Heart right ventricle (tissue), 16 donors: ENCODE measurements around the gene DHX35. TPM values are rescaled to one million over a fixed set of nuclear protein-coding genes. Genes with fewer than 3 reads are reported as not detected.

Experiments used
- ATAC-seq, 8 donors: fragments of 200-7000 bp; cut with Tn5 transposase; one replicate each; pipeline ENCODE4 v1.9.1; 2020; ENCODE audit warnings: mild to moderate bottlenecking in 8 of 8, moderate library complexity in 8 of 8, moderate number of reproducible peaks in 1 of 8
- DNase-seq, 2 donors: peaks; one replicate each; pipeline ENCODE4 v3.0.0-alpha.2; 2020
- H3K27ac ChIP-seq, 10 donors: fragments of 200-600 bp; sonication (generic) in 2 of 10; one replicate each; pipeline versions ENCODE4 v1.5.0 to v1.8.0; 2020 to 2022; ENCODE audit warnings: mild to moderate bottlenecking in 3 of 10
- H3K27me3 ChIP-seq, 7 donors: fragments of 200-600 bp; one replicate each; pipeline ENCODE4 v1.8.0; 2021 to 2022; ENCODE audit warnings: mild to moderate bottlenecking in 2 of 7
- H3K36me3 ChIP-seq, 9 donors: fragments of 200-600 bp; sonication (generic) in 1 of 9; one replicate each; pipeline versions ENCODE4 v1.5.0 to v1.8.0; 2020 to 2022; ENCODE audit warnings: mild to moderate bottlenecking in 2 of 9
- H3K4me1 ChIP-seq, 9 donors: fragments of 200-600 bp; sonication (generic) in 1 of 9; one replicate each; pipeline versions ENCODE4 v1.5.0 to v1.8.0; 2020 to 2022; ENCODE audit warnings: mild to moderate bottlenecking in 4 of 9
- H3K4me3 ChIP-seq, 10 donors: fragments of 200-600 bp; sonication (generic) in 2 of 10; one replicate each; pipeline versions ENCODE4 v1.5.0 to v1.8.0; 2020 to 2022; ENCODE audit warnings: mild to moderate bottlenecking in 7 of 10, moderate library complexity in 2 of 10
- H3K9me3 ChIP-seq, 11 donors: fragments of 200-600 bp in 10 of 11; sonication (generic) in 2 of 11; one replicate each; pipeline versions ENCODE4 v1.5.0 to v1.8.0; 2013 to 2022; ENCODE audit warnings: mild to moderate bottlenecking in 2 of 11, control low read depth in 1 of 11, moderate library complexity in 1 of 11
- WGBS, 2 donors: extraction: QIAGEN DNeasy Blood & Tissue Kit; methylation state at CpG; one replicate each; pipeline ENCODE4 v1.1.7; 2013; ENCODE audit warnings: inconsistent platforms in 1 of 2; 5-methylcytosine and 5-hydroxymethylcytosine counted together
- intact Hi-C, 10 donors: fragments of 100-400 bp; cut with DNase I; formaldehyde crosslinking; loops; one replicate each; pipeline versions ENCODE4 v1.11.1 to v1.14.2; 2022
- polyA plus RNA-seq, 2 donors: library from polyadenylated mRNA; stranded (reverse); fragments of 200-250 nt; gene quantifications; one replicate each; pipeline ENCODE4 v1.2.3, GENCODE V29; 2013
- total RNA-seq, 10 donors: library from RNA; stranded (reverse); fragmentation: NEBNext Ultra II Directional in 3 of 10; extraction: Animal tissue kit (Norgen Biotek cat#: 25700) in 3 of 10; gene quantifications; one replicate each; pipeline versions ENCODE4 v1.2.1 to v1.2.4, GENCODE V29; 2021 to 2023
- TF ChIP-seq, protein P1 (sequence below), 9 donors: fragments of 200-600 bp; sonication (generic) in 2 of 9; IDR thresholded peaks; one replicate each; pipeline versions ENCODE4 v1.5.0 to v1.8.0; 2021 to 2022; ENCODE audit warnings: antibody characterized with exemption in 9 of 9, mild to moderate bottlenecking in 5 of 9, moderate library complexity in 1 of 9
- donor health status: Arrhythmogenic right ventricular cardiomyopathy.
- donor health status: ischemic (EF 13 %, LVEDD 7.1; RV severe dilation, severe dysfunction).
- donor health status: healthy with polysubstance abuse.
- donor health status: DM: no; HTN: yes; CAD: no.
- donor health status: DM: no; HTN: no; CAD: no.
- donor health status: ischemic (EF 25% LVEDD 6.9; RV normal size, moderate dysfunction).
- donor health status: ischemic (EF 25% LVEDD 5.7; RV mildly dilated, moderate dysfunction).
- donor health status: healthy.
- donor health status: DM: yes; HTN: yes; CAD: no.
- donor health status: Ischemic cardiomyopathy.
- donor health status: ischemic (EF 35%, LVEDD 5.7; RV mildly dilated, moderate dysfunction).
- donor health status: nonischemic (EF 11% LVEDD 7.7; RV severe dilation, severe dysfunction).
- donor health status: DM: yes; HTN: yes; CAD: no.
- donor health status: PGD.
- donor health status: ischemic (EF 29% LVEDD 5.4; RV normal size, mild dysfunction).
- donor health status: nonischemic (EF 23%, LVEDD 6.1; RV moderate dilation, normal function).

Gene DHX35
- total and polyA plus RNA-seq, 12 donors = 5.1 to 14.3 (median 10.2) TPM

DNA sequence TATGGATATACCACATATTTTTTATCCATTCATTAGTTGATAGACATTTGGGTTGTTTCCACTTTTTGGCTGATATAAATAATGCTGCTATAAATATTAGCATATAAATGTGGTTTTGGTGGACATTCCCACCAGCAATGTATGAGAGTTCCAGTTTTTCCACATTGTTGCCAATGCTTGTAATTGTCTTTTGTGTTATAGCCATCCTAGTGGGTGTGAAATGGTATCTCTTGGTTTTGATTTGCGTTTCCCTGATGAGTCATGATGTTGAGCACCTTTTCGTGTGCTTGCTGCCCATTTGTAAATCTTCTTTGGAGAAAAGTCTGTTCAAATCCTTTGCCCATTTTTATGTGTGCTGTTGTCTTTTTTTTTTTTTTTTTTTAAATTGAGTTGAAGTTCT is 54.4 kb downstream of the DHX35 start:
- peaks cover 0 to 96% (median 25%) of the 10 kb centered on the region in 9 donors for H3K36me3 ChIP-seq
- no peak overlapping the region for H3K4me3 ChIP-seq
- H3K27ac ChIP-seq = no peak overlapping the region
- H3K4me1 ChIP-seq = no peaks in the 10 kb centered on the region
- TF ChIP-seq, protein P1, sequence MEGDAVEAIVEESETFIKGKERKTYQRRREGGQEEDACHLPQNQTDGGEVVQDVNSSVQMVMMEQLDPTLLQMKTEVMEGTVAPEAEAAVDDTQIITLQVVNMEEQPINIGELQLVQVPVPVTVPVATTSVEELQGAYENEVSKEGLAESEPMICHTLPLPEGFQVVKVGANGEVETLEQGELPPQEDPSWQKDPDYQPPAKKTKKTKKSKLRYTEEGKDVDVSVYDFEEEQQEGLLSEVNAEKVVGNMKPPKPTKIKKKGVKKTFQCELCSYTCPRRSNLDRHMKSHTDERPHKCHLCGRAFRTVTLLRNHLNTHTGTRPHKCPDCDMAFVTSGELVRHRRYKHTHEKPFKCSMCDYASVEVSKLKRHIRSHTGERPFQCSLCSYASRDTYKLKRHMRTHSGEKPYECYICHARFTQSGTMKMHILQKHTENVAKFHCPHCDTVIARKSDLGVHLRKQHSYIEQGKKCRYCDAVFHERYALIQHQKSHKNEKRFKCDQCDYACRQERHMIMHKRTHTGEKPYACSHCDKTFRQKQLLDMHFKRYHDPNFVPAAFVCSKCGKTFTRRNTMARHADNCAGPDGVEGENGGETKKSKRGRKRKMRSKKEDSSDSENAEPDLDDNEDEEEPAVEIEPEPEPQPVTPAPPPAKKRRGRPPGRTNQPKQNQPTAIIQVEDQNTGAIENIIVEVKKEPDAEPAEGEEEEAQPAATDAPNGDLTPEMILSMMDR (IDR thresholded peaks at IDR 0.05) = no peak
- 93 to 97% methylated on average over 2 of the region's 2 CpGs for WGBS, 2 donors
- intact Hi-C loops = no loop called here
- no peak for ATAC-seq
- H3K9me3 ChIP-seq = peaks cover 0 to 2% (median 0%) of the 10 kb centered on the region in 11 donors
- no peak for DNase-seq
- H3K27me3 ChIP-seq = no peaks in the 10 kb centered on the region

DNA sequence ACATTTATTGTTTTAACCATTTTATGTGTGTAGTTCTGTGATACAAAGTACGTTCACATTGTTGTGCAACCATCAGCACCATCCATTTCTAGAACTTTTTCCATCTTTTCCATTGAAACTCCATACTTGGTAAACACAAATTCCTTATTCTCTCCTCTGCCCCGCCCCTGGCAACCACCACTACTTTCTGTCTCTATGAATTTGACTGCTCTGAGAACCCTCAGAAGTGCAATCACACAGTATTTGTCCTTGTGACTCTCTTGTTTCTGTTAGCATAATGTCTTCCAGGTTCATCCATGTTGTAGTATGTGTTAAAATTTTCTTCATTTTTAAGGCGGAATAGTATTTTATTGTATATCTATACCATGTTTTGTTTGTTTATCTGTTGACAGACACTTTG is 56.9 kb downstream of the DHX35 start:
- Histone ChIP-seq H3K27me3 (no peaks in the 10 kb centered on the region), H3K9me3 (peaks cover 0 to 2% (median 0%) of the 10 kb centered on the region in 11 donors), H3K4me1 (no peaks in the 10 kb centered on the region), H3K27ac (no peak overlapping the region), H3K36me3 (peaks cover 0 to 98% (median 48%) of the 10 kb centered on the region in 9 donors), H3K4me3 (no peak overlapping the region)
- DNase-seq (no peak), ATAC-seq (no peak)
- TF ChIP-seq, protein P1 (IDR thresholded peaks at IDR 0.05) = no peak
- WGBS, 2 donors = 95 to 97% methylated on average over 3 of the region's 3 CpGs
- intact Hi-C loops = no loop called here

DNA sequence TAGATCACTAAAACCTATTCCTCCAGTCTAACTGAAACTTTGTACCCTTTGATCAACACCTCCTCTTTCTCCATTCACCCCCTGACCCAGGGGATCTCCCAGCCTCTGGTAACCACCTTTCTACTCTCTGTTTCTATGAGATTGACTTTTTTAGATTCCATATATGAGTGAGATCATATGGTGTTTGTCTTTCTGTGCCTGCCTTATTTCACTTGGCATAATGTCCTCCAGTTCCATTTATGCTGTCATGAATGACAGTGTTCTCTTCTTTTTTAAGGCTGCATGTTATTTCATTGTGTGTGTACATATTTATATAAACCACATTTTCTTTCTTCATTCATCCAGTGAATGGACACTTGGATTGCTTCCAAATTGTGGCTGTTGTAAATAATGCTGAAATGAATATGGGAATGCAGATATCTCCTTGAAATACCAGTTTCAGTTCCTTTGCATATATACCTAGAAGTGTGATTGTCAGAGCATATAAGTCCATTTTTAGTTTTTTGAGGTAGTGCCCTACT is 57.7 kb downstream of the DHX35 start:
- TF ChIP-seq, protein P1 (IDR thresholded peaks at IDR 0.05) = no peak
- Histone ChIP-seq H3K27ac (no peak overlapping the region), H3K27me3 (no peaks in the 10 kb centered on the region), H3K9me3 (peaks cover 0 to 2% (median 0%) of the 10 kb centered on the region in 11 donors), H3K4me3 (no peak overlapping the region), H3K4me1 (no peaks in the 10 kb centered on the region), H3K36me3 (peaks cover 0 to 98% (median 47%) of the 10 kb centered on the region in 9 donors)
- intact Hi-C loops = no loop called here
- ATAC-seq (no peak), DNase-seq (no peak)

DNA sequence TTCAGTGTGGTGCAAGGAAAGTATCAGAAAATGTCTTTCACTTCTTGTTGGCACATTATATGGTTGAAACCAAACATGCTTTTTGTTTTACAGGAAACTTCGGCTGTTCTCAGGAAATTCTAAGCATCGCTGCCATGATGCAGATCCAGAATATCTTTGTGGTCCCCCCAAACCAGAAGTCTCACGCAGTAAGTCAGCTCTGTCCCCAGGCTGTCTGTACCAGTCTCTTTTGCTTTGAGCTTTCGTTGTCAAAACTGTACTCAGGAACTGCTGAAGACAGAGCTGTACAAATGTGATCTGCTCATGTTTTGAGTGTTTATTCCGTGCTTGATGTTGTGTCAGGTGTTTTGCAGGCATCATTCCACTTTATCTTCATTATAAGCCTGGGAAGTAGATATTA is 59.6 kb downstream of the DHX35 start:
- ATAC-seq (no peak), DNase-seq (no peak)
- Histone ChIP-seq H3K27me3 (no peaks in the 10 kb centered on the region), H3K9me3 (no peaks in the 10 kb centered on the region), H3K27ac (no peak overlapping the region), H3K36me3 (peaks cover 0 to 99% (median 57%) of the 10 kb centered on the region in 9 donors), H3K4me3 (no peak overlapping the region), H3K4me1 (no peaks in the 10 kb centered on the region)
- WGBS, 2 donors = 94 to 97% methylated on average over 5 of the region's 5 CpGs
- intact Hi-C loops = no loop called here
- TF ChIP-seq, protein P1 (IDR thresholded peaks at IDR 0.05) = no peak
